HFF-Myc (cell line): Measurements from ENCODE around the gene ACADVL.
"Not testable (repeated sequence)": the region's sequence is repeated elsewhere in the genome, so short reads cannot be mapped to it uniquely, and the experiment has no call there.

ENCODE experiments used
- DNase-seq: peaks from one replicate; pipeline ENCODE4 v3.0.0-alpha.2; 2011; ENCODE audit warnings: low read depth; ENCODE audit errors: extremely low read depth
- H3K4me3 ChIP-seq: replicated peaks from 2 replicates; pipeline ENCODE4 v1.5.1; 2011; ENCODE audit warnings: low read depth, mild to moderate bottlenecking, control low read depth, low read length
- CTCF ChIP-seq: IDR thresholded peaks from 2 replicates; pipeline ENCODE4 v1.5.1; 2012; ENCODE audit warnings: mild to moderate bottlenecking, low read depth, low read length, control low read depth; ENCODE audit errors: missing control alignments

Gene ACADVL

GRCh38 chr17:7219812-7220592 lies at the start of gene ACADVL, which contains the start of gene DLG4:
TSS of gene ACADVL (plus strand) at chr17:7219938. CDS start at chr17:7219985, 47 bp downstream.
TSS of gene DLG4 (minus strand) at chr17:7219836.
- peak within 1 kb of the TSS; percentile 83 for H3K4me3 ChIP-seq
- no peak for TF ChIP-seq CTCF
- peak; percentile 54 for DNase-seq

- not testable (repeated sequence) for H3K4me3 ChIP-seq, DNase-seq
Measured at GRCh38 chr17:7172522-7173191, 47.1 kb upstream of the ACADVL start.

GRCh38 chr17:7173687-7174602 lies 45.8 kb upstream of the ACADVL start:
- no peak overlapping the region for H3K4me3 ChIP-seq
- no peak for DNase-seq

GRCh38 chr17:7174603-7175326 lies 45.0 kb upstream of the ACADVL start:
- TF ChIP-seq CTCF, result no peak
- no peak overlapping the region for H3K4me3 ChIP-seq
- DNase-seq, result no peak

More at GRCh38 chr17:7173687-7174602, 45.8 kb upstream of the ACADVL start:
- TF ChIP-seq CTCF, result no peak

GRCh38 chr17:7175330-7175733 lies 44.4 kb upstream of the ACADVL start:
- no peak for DNase-seq
- no peak for TF ChIP-seq CTCF
- H3K4me3 ChIP-seq, result no peak overlapping the region

- no peak overlapping the region for H3K4me3 ChIP-seq
- DNase-seq, result no peak
Measured at GRCh38 chr17:7176107-7176840, 43.5 kb upstream of the ACADVL start.

More at GRCh38 chr17:7176107-7176840, 43.5 kb upstream of the ACADVL start:
- no peak for TF ChIP-seq CTCF
